NCI-H2029 (cell line): ENCODE data around the gene IAPP.
"Not testable (repeated sequence)": the region's sequence is repeated elsewhere in the genome, so short reads cannot be mapped to it uniquely, and the experiment has no call there.

Experiments
- DNase-seq: peaks from one replicate; lab custom pipeline; 2025; lab: John Stamatoyannopoulos, UW

The IAPP gene

DNA sequence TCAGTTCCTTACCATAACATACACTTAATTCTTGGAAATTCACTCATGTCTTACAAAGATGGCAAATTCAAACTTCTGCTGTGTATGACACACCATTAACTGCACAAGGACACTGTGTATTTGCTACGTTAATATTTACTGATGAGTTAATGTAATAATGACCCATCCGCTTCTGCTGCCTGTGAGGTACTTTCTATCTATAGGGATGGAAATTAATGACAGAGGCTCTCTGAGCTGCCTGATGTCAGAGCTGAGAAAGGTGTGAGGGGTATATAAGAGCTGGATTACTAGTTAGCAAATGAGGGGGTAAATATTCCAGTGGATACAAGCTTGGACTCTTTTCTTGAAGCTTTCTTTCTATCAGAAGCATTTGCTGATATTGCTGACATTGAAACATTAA, at the start of gene IAPP:
Gene IAPP, plus strand, starts transcription at position 301 of the 400 bp plus-strand sequence. CDS start 450 bp downstream, outside the sequence.
- no peak for DNase-seq

DNA sequence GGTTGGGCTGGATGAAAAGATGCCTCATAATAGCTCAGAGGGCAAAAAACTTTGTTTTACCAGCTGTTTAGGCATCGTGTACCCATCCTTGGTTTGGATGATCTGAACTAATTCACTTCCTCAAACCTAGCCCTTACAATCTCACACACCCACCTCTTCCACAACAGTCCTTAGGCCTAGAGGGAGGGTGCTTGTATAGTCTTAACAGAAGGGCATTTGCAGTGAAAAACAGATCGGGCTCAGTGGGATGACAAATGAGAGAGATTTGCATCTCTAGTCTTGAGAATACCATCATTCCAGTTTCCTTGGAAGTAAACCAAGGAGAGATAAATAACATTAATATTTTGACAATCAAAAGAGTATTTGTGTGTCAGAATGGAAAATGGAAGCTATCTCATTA, 49.0 kb upstream of the IAPP start:
- no peak for DNase-seq

DNA sequence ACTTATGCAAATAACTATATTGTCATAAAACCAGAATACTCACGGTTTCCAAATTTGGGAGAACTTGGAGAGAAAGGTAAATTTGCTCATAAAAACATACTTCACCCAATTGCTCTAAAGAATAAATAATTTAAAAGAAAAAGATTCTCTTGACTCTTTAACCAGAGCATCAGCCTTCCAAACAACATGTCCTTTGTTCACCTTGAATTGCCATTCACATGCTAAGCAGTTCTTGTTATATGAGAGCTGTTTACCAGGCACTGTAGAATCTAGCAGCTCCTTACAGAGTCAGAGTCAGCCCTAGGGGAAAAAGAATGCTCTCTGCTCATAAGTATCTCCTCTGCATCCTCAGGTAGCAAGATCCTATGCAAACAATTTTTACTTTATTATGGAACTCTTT, 48.2 kb upstream of the IAPP start:
- no peak for DNase-seq

DNA sequence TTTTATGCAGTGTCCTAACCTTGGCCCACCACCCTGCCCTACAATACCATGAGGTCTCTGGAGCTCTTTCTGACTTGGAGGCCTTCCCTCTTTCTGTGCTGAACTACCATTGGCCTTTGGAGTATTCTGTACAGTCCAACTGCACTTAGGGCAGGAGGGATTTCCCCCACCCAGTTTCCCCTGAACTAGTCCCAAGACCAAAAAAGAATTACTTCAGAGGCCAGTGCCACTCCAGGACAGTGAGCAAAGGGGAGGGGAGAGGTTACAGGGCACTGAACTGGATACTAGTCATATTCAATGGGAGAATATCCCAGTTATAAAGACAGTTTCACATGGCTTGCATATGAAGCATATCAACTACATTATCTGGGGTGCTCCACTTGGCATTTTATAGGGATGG, 44.1 kb upstream of the IAPP start:
- no peak for DNase-seq

DNA sequence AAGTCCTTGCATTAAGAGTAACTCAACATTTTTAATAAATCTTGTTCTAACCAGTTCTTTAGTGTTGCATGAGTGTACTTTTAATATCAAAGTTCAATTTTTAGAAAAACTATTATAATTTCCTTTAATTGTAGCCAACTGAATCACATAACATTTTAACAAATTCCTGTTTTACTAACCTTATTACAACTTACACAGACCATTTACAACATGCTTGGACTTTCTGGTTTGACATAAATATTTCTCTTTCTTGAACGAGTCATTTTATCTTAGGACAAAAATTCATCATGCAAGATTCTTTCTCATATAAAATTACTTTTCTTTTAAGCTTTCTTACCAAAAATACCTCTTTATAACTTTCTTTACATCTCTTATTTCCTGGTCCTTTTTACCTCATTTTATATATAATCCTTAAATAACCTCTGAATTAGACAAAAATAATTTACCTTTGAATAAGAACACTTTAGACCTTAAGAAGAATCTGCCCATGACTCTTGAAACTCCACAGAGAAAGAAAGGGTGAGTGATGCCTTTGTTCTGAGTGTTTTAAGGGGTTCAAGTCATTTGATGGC, 41.9 kb upstream of the IAPP start:
- no peak for DNase-seq

DNA sequence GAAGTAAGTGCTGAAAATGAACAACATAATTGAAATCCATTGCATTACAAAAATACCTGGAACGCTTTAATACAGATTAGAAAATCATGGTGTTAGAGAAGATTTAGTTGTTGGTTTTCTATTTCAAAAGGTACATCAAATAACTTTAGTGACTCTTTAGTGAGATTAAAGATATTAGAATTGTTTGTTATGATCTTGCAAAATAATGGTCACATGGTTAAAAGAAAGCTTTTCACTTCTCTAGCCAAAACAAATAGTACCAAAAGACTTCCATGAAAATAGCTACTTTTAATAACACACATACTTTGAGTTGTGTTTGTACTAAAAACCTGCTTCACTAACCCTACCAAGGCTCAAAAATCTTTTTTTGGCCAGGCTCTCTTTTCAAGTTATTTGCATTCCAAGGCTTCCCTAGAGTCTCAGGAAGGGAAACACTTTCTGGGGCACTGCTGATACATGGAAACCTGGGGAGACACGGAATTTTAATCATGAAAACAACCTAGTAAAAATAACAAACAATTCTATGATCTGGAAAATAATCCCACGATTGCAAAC, 37.9 kb upstream of the IAPP start, which contains the start of gene SLCO1A2:
Gene SLCO1A2, minus strand, starts transcription at position 147 of the 555 bp plus-strand sequence. CDS start 270 bp downstream, outside the sequence.
- no peak for DNase-seq

DNA sequence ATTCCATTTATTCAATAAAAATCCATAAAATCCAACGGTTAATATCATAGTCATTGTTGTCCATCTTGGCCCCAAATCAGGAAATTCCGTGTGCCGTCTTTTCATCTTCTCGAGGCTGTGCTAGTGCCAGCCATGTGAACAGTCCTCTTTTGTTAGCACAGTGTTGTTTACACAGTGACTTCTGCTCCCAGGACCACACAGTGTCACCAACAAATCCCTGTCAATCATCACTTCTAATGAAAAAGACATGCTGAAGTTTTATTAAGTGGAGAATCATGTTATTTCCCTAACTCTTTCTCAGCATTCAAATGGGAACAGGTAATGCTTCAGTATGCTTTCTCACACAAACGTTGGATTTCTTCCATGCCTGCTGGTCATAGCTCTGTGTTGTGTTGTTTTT, 36.0 kb upstream of the IAPP start:
- DNase-seq = no peak

DNA sequence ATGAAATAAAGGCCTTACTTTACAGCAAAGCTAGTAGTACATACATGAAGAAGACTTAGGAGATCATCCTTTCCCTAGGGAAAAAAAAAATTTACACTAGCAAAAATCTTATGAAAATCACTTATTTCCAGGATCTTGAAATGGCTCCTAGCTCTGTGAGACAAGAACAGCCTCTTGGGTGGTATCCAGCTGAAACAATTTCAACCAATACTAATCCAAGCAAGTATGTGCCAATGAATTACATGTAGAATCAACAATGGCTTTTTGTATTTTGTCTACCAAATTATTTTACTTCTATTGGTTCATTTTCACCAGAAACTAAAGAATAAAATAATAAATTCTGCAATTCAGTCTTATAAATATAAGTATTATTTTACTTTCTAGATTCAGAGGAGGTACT, 35.2 kb upstream of the IAPP start:
- DNase-seq = no peak

DNA sequence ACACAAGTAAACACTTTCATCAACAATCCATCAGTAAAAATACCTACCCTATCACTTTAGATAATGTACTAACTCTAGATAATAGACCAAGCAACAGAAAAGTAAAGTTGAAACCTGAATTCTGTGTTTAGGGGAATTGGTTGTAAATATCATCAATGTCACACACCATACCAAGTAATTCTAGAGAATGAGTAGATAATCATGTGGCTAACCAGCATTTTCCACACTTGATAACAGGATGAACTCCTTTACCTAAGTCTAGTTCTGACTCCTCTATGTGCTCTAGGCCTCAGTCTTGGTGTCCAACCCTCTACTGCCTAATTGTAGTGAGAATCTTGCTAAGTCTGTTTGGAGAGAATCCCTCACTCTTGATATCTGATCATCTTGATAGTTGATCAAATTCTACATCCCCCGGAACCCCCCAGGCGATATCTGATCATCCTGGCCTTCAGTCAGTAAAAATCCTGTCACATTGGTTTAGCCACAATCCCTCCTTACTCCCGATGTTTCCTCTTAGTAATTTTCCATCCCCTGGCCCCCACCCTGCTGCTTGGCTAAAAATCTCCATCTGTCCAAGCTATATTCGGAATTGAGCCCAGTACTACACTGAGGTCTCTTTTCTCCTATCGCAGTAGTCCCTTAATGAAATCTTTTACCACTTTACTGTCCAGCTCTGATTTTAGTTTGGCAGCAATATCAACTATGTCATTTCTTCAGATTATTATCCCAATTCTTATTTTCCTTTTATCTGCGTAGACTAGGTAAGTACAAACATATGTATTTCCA, 34.5 kb upstream of the IAPP start:
- DNase-seq = no peak

DNA sequence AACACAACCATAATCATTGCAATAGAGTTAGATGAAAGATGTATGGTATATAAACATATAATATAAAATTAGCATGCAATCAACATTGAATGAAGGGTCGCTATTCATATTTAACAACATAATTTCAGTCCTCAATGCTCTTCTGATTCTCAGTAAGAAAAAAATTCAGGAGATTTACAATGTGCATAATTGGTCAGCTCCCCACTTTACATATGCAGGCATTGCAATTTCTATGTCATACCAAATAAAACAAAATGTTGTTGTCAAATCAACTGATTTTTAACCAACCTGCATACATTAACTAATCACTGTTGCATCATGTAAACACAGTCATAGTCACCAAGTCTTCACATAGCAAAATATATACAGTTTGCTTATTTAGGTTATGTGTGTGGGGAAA, 32.8 kb upstream of the IAPP start:
- DNase-seq = no peak

DNA sequence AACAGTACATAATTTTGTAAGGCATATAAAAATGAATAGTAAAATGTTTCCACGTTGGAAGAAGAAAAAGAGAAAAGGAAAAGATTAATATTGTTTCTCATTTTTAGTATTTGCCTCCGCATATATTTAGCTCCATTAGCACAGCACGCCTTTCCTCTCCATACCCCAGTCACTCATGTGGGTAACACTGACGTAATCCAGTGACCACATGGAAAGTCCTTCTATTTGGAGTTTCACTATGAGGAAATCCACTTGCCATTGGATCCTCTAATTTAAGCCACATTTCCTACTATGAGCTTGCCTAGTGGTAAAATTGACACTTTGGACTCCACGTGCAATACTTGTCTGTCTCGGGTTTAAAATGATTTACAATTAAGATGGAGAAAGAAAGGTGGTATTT, 32.3 kb upstream of the IAPP start:
- no peak for DNase-seq

DNA sequence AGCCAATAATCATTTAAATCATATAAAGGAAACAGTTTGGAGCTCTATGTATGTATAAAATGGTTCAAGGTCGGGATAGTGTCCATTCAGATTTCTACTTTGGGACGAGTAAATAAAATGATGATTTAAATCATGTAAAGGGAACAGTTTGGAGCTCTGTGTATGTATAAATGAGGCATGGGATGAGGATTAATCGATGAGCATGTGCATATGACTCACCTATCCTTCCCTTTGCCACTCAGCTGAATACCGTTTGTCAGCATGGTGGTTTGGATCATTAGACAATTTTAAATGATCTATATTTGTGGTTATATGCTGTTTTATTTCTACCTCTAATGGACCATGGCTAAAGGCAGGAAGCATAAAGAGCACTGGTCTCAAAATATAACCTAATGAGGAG, 30.9 kb upstream of the IAPP start:
- no peak for DNase-seq

DNA sequence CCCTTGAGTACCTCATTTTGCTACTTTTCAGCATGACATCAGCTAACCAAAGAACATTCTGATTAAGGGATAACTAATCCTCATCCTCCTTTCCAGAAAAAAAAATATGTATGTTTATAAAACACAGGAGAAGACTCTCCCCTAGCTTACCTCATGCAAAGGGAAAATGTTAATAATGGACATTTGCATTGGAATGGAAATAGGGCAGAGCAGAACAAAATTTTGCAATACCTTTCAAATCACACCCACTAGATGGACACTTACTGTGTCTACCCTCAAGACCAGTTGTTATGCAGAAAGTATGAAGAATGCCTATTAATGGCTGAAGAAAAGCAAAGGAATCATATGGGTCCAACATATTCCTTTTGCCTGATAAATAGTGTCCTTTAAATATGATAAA, 29.1 kb upstream of the IAPP start:
- no peak for DNase-seq

DNA sequence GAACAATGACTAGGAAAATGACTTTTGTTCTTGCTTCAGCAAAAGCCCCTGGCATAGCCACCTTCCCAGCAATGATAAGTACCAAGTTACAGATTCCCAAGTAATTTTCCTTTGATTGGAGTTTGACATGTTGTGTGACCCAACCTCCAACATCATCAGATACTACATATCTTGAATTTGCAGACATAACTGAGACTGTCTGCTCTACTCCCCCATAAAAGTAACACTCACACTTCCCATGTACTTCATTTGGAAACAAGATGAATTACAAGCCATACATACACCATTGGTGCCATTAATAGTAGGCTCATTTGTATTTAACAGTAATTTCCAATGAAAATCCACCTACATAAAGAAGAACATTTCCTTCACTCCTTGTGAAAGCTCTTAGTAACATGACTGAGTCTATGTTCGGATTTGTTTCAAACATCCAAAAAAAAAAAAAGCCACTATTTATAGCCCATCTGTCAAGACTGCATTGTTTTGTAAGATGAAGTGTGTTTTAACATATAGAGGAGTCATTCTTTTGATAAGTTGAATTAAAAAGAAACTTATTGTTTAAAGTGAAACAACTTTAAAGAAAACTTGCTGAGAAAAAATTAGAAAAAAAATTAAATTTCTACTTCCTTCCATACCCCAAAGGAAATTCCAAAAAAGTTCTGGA, 26.0 kb upstream of the IAPP start:
- no peak for DNase-seq

DNA sequence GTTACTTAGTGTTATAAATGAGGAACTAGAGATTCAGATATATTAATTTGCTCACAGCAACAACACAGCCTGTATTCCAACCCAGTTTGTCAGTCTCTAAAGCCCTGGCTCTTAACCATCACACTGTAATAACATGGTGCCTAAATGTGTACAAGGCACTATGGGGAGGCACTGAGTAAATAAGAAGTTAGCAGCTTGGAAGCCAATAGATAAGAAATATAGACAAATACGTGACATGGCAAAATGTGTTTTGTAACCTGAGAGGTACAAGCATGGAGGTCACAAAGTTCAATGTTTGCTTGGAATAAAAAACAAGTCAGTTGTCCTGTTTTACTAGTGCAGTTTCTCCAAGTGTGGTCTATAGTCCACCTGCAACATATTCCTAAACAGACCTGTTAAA, 21.7 kb upstream of the IAPP start:
- DNase-seq = no peak

DNA sequence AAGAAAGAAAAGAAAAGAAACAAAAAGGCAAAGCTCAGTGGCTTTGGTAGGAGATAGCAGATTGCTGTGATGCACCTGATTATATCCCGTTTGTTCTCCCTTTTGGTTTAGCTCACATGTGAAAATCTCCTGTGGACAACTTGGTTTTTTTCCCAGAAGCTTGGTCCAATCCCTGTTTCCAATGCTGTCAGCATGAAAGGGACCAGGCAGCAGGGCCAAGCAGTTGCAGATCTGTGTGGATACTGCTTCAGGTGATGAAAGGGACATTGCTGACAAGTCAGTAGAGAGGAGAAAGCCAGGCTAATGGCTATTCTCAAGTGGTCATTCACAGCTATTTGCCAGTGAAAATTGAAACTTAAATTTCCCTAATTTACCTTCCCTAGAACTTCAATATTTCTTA, 19.2 kb upstream of the IAPP start:
- DNase-seq = no peak

DNA sequence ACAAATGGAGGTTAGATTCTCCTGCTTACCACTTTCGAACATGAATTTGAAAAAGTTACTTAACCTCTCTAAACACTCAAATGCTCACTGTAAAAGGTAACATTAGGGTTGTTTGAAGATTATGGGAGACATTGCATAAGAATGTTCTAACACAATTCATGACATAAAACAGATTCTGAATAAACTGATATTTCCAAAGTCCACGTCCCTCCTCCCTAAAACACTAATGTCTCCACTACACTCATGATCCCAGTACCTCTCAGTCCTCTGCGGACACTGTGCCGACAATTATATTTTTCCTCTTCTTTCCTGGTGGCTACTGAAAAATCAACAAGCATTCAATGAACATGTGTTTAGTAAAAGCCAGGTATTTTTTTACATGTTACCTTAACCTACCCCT, 18.8 kb upstream of the IAPP start:
- DNase-seq = no peak

DNA sequence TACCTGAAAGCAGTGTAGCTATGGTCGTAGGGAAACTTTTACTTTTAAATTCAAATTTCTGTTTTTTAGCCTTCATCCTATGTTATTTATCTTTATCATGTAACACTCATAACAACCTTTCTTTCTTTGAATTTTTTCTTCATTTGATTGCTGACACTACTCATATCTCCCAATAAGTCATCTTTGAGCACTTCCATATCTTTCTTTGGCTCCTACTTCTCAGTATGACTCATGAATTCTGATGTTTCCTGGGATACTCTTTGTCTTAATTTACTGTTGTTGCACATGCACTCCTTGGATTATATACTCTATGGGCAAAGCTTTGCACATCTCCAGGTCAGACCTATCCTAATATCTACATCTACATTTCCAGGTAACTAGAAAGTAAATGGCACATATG, 18.1 kb upstream of the IAPP start:
- no peak for DNase-seq

DNA sequence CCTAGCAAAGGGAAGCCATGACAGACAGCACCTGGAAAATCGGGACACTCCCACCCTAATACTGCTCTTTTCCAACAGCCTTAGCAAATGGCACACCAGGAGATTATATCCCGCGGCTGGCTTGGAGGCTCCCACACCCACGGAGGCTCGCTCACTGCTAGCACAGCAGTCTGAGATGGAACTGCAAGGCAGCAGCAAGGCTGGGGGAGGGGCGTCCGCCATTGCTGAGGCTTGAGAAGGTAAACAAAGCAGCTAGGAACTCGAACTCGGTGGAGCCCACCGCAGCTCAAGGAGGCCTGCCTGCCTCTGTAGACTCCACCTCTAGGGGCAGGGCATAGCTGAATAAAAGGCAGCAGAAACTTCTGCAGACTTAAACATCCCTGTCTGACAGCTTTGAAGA, 12.1 kb upstream of the IAPP start:
- not testable (repeated sequence) for DNase-seq

DNA sequence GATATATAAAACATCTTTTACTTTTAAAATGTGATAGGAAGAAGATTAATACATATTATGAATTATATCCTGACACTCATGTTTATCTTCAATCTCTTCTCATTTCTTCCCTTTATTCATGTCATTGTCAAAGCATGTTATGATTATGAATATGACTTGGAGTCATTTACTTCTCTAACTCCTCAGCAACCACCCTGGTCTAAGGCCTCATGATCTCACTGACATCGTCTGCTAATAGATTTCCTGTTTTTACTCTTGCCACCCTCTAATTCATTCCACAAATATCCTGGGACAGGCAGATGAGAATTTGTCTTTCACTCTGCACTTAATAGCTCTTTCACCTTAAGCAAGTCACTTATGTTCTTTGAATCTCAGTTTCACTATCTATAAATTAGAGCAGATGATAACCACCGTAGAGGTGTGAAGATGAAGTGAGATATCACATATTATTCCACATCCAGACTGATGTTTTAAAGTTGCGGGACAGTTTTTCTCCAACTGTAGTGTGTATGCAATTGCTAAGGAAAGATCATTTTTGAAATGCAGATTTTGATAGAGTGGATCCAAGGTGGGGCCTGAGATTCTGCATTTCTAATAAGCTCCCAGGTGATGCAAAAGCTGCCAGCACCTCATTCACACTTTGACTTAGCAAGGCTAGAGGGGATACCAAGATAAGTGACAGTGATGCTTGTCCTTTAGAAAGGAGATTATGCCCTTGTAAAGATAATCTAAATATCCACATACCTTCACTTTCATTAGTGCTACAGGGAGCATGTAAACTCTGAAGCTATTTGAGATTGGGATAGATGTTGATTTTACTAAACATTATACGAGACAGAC, 3.3 kb upstream of the IAPP start:
- DNase-seq = no peak

DNA sequence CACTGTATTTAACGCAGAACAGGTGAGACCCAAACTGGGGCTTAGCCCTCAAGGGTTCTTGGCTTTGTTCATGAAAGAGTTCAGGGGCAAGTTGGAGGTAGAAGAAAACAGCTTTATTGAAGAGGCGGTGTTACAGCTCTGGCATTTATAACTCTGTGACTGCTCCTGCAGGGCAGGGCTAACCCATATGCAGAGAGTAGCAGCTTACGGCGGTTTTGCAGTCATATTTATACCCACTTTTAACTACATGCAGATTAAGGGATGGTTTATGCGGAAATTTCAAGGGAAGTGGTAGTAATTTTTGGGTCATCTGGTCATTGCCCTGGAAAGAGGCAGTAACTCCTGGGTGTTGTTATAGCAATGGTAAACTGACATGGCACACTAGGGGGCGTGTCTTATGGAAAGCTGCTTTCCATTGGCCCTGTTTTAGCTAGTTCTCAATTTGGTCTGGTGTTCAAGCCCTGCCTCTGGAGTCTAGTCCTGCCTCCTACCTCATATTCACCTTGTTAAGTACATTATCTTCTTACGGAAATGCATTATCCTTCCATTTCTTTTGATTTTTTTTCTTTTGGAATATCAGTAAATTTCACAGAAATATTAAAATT, 1.8 kb upstream of the IAPP start:
- no peak for DNase-seq

DNA sequence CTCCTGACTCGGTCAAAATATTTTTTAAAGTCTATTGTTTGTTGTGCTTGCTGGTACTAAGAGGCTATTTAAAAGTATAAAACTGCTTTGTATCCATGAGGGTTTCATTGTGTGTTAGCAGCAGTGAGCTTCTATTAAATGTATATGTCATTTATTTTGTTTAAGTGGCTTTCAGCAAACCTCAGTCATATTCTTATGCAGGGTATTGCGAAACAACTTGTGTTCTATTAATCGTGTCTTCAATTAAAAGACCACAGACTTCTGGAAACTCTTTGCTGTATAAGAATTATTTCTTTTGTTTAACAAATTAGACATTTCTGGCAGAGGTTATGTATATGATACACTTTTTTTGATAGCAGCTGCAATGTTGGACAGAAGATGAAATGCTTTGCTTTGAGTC, 6.5 kb downstream of the IAPP start:
- no peak for DNase-seq
